Neural progenitor cell (in vitro differentiated cells): ENCODE data around the gene NPC1.

Experiments
- CTCF ChIP-seq: fragments of 200-600 bp; sonication (generic); IDR thresholded peaks from 2 replicates; pipeline ENCODE4 v1.5.1; 2017; ENCODE audit warnings: antibody characterized with exemption, mild to moderate bottlenecking
- EZH2 ChIP-seq: fragments of 200-600 bp; sonication (generic); IDR thresholded peaks from 2 replicates; pipeline ENCODE4 v1.6.1; 2017; ENCODE audit warnings: antibody characterized with exemption, mild to moderate bottlenecking, moderate library complexity
- EZH2phosphoT487 ChIP-seq: fragments of 200-600 bp; sonication (generic); IDR thresholded peaks from 2 replicates; pipeline ENCODE4 v1.6.1; 2017; ENCODE audit warnings: antibody characterized with exemption

GRCh38 chr18:23586249-23587196 is at the start of gene NPC1:
- TF ChIP-seq CTCF: peak; percentile 70
- no peak for TF ChIP-seq EZH2
- no peak for TF ChIP-seq EZH2phosphoT487
